Psoas muscle (tissue), 8 donors: ENCODE measurements around the gene TROAP. TPM values are rescaled to one million over a fixed set of nuclear protein-coding genes. Genes with fewer than 3 reads are reported as not detected.
"Not testable (repeated sequence)": the region's sequence is repeated elsewhere in the genome, so short reads cannot be mapped to it uniquely, and the experiment has no call there.

Source experiments
- ATAC-seq, 4 donors: fragments of 200-7000 bp; cut with Tn5 transposase; one replicate each; pipeline ENCODE4 v1.9.1; 2020; ENCODE audit warnings: moderate library complexity in 3 of 4, mild to moderate bottlenecking in 2 of 4
- DNase-seq, 2 donors: peaks; one replicate each; pipeline ENCODE4 v3.0.0-alpha.2; 2020
- H3K27ac ChIP-seq: fragments of 200-600 bp; one replicate; pipeline ENCODE4 v1.8.0; 2022
- H3K27me3 ChIP-seq, 3 donors: fragments of 200-600 bp in 1 of 3; one replicate each; pipeline versions ENCODE4 v1.6.1 to v1.8.0; 2013 to 2022; ENCODE audit warnings: low read length in 2 of 3, mild to moderate bottlenecking in 2 of 3, moderate library complexity in 1 of 3; ENCODE audit not compliant: insufficient read depth in 3 of 3
- H3K36me3 ChIP-seq, 2 donors: fragments of 200-600 bp in 1 of 2; one replicate each; pipeline versions ENCODE4 v1.6.1 to v1.8.0; 2013 to 2022; ENCODE audit warnings: low read depth in 1 of 2, mild to moderate bottlenecking in 1 of 2, moderate library complexity in 1 of 2; ENCODE audit not compliant: insufficient read depth in 1 of 2
- H3K4me1 ChIP-seq: fragments of 200-600 bp; one replicate; pipeline ENCODE4 v1.8.0; 2022
- H3K4me3 ChIP-seq: fragments of 200-600 bp; one replicate; pipeline ENCODE4 v1.8.0; 2022; ENCODE audit warnings: mild to moderate bottlenecking
- H3K9me3 ChIP-seq: fragments of 200-600 bp; one replicate; pipeline ENCODE4 v1.8.0; 2022
- CTCF ChIP-seq: fragments of 200-600 bp; IDR thresholded peaks from one replicate; pipeline ENCODE4 v1.8.0; 2022; ENCODE audit warnings: antibody characterized with exemption
- WGBS, 3 donors: extraction: QIAGEN DNeasy Blood & Tissue Kit; methylation state at CpG; one replicate each; pipeline versions ENCODE4 v1.1.6 to v1.1.7; 2013; 5-methylcytosine and 5-hydroxymethylcytosine counted together
- intact Hi-C, 2 donors: fragments of 100-400 bp; cut with DNase I; formaldehyde crosslinking; loops; one replicate each; pipeline versions ENCODE4 v1.11.0 to v1.14.2; 2022
- polyA plus RNA-seq, 3 donors: library from polyadenylated mRNA; stranded (reverse); fragments of 200-250 nt; gene quantifications; one replicate each; pipeline ENCODE4 v1.2.3, GENCODE V29; 2013
- total RNA-seq, 4 donors: library from RNA; stranded (reverse); fragmentation: NEBNext Ultra II Directional in 2 of 4; extraction: Animal tissue kit (Norgen Biotek cat#: 25700) in 2 of 4; gene quantifications; one replicate each; pipeline versions ENCODE4 v1.2.1 to v1.2.4, GENCODE V29; 2021 to 2023
- donor health status: healthy with polysubstance abuse.
- donor health status: DM: no; HTN: no; CAD: no; lungs with moderate emphysema.
- donor health status: Bipolar disorder and iron deficiency.
- donor health status: healthy.
- donor health status: DM: yes; HTN: yes; CAD: no.
- donor health status: DM: no; HTN: no; CAD: no.
- donor health status: DM: no; HTN: no; CAD: no.
- donor health status: DM: yes; HTN: yes; CAD: no.

TROAP gene
- total and polyA plus RNA-seq, 7 donors = 0.07 to 0.48 (median 0.36) TPM; not detected in 2

GRCh38 chr12:49332441-49332861 lies 9.4 kb downstream of the TROAP start:
- H3K9me3 ChIP-seq = no peaks in the 10 kb centered on the region
- intact Hi-C loops = no loop called here
- peak overlapping the region; percentile 22 for H3K4me3 ChIP-seq
- no peak for DNase-seq
- no peaks in the 10 kb centered on the region for H3K36me3 ChIP-seq
- no peak overlapping the region for H3K27ac ChIP-seq
- WGBS, 3 donors = 58 to 65% (median 58%) methylated on average over 17 of the region's 17 CpGs
- no peak for TF ChIP-seq CTCF
- peaks cover 0 to 40% (median 16%) of the 10 kb centered on the region in 3 donors for H3K27me3 ChIP-seq
- no peaks in the 10 kb centered on the region for H3K4me1 ChIP-seq
- ATAC-seq = no peak

- intact Hi-C loops = no loop called here
- H3K27me3 ChIP-seq = peaks cover 0 to 43% (median 18%) of the 10 kb centered on the region in 3 donors
- H3K4me3 ChIP-seq = peak overlapping the region; percentile 22
- no peak overlapping the region for H3K27ac ChIP-seq
- no peaks in the 10 kb centered on the region for H3K9me3 ChIP-seq
- no peaks in the 10 kb centered on the region for H3K36me3 ChIP-seq
- no peak for ATAC-seq
- TF ChIP-seq CTCF = no peak
- no peak for DNase-seq
- no peaks in the 10 kb centered on the region for H3K4me1 ChIP-seq
- WGBS, 3 donors = 20 to 30% (median 30%) methylated on average over 36 to 40 of the region's 40 CpGs
These were observed 9.9 kb downstream of the TROAP start for GRCh38 chr12:49332891-49333371.

- H3K27me3 ChIP-seq = peaks cover 0 to 51% (median 18%) of the 10 kb centered on the region in 3 donors
- H3K9me3 ChIP-seq, ATAC-seq, H3K4me1 ChIP-seq, DNase-seq, H3K36me3 ChIP-seq, H3K4me3 ChIP-seq, H3K27ac ChIP-seq, intact Hi-C loops: not testable (repeated sequence)
- WGBS, 3 donors = 54 to 70% (median 59%) methylated on average over 21 of the region's 21 CpGs
These were observed 10.7 kb downstream of the TROAP start for GRCh38 chr12:49333778-49334177.

GRCh38 chr12:49334226-49334625 lies 11.2 kb downstream of the TROAP start:
- H3K4me3 ChIP-seq = no peak overlapping the region
- H3K4me1 ChIP-seq = no peaks in the 10 kb centered on the region
- no peaks in the 10 kb centered on the region for H3K36me3 ChIP-seq
- H3K9me3 ChIP-seq = no peaks in the 10 kb centered on the region
- no peak for ATAC-seq
- peaks cover 0 to 54% (median 20%) of the 10 kb centered on the region in 3 donors for H3K27me3 ChIP-seq
- no peak for DNase-seq
- intact Hi-C loops = no loop called here
- WGBS, 3 donors = 58 to 68% (median 59%) methylated on average over 19 of the region's 19 CpGs
- no peak overlapping the region for H3K27ac ChIP-seq
- no peak for TF ChIP-seq CTCF

GRCh38 chr12:49334681-49335080 lies 11.6 kb downstream of the TROAP start:
- H3K36me3 ChIP-seq = no peaks in the 10 kb centered on the region
- no peak for DNase-seq
- H3K9me3 ChIP-seq = no peaks in the 10 kb centered on the region
- no peak for ATAC-seq
- no peak for TF ChIP-seq CTCF
- H3K4me1 ChIP-seq = no peaks in the 10 kb centered on the region
- intact Hi-C loops = loop anchor here in 1 of 2 donors (5.0 kb wide), 1 partner anchor 42 kb away; no protein-coding TSS in a partner anchor
- H3K27me3 ChIP-seq = peaks cover 0 to 54% (median 20%) of the 10 kb centered on the region in 3 donors
- H3K27ac ChIP-seq = no peak overlapping the region
- H3K4me3 ChIP-seq = no peak overlapping the region
- WGBS, 3 donors = 60 to 71% (median 71%) methylated on average over 12 of the region's 12 CpGs
